ENCODE data around the gene LPP.

The LPP gene

DNA sequence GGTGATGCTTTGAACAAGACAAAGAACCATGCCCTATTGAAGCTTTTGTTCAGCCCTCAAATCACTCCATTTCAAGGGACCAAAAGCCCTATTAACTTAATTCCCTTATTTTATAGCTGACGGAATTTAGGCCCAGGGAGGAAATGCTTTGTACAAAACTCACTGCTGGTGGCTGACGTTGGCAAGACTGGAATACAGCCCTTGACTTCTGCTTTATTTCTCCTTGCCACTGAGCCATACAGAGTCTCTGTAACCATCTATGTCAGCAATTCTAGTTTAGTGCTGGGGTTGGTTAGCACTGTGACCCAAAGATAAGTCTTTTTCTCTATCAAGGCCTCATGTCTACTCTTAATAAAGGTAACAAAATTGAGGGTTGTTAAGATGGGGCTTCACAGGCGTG lies 701.7 kb downstream of the LPP start:
- TF ChIP-seq GATA1 (IDR thresholded peaks at IDR 0.05; ENCODE audit: low read depth, low read length) (no peak), POLR2A (IDR thresholded peaks at IDR 0.05; ENCODE audit: low read length) (no peak)
- no peak for DNase-seq

DNA sequence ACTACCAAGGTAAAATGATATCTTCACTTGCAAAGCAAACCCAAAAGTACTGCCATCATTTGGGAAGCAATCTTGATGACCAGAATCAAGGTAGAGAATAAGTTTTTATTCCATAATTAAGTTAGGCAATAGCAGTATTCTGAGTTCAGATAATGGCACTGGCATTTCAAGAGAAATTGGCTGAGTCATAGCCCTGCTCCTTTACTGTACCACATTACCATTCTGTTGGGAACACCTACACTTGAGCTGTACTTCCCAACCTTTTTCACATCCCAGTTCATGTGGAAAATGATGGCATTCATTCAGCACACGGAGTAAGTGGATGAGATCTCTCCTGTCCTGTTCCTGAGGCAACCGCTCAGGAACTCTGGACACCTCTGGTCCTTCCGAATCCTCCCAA lies 706.2 kb downstream of the LPP start:
- TF ChIP-seq POLR2A (IDR thresholded peaks at IDR 0.05; ENCODE audit: low read length) = no peak
- no peak for DNase-seq

DNA sequence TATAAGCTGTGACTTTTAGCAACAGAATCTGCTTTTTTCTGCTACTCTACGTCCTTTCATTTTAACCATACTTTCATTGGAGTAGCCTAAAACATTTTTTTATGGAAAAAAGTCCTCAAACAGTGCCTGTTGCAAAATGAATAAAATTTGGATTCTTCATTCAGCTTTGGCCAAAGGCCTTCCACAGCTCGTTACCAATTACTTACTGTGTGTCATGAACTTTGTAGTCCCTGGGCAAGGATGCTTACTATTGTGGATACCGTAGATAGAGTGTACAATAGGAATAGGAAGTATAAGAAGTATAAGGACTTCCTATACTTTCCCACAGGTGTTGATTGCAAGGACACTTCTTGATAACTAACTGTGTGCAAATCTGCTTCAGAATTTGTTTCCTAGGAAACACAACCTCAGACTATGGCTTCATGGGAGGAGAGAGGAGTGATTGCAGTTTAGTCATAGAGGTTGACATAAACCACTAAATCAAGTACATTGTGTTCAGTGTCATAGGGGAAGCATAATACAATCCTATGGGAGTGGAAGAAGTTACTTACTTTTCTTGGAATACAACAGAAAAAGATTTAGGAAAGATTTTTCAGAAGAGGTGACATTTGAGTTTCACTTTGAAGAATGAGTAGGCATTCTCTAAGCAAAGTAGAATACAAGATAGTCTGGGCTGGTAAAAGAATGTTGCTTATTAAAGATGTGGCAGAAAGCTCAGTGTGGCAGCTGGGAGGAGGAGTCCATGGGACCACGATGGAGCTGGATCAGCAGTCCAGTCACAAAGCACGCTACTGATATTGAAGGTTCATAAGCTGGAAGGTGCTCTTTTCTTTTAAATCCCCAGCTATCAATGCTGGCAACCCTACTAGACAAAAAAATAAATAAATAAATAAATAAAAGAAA lies 708.1 kb downstream of the LPP start:
- TF ChIP-seq POLR2A (IDR thresholded peaks at IDR 0.05; ENCODE audit: low read length) (no peak), GATA1 (IDR thresholded peaks at IDR 0.05; ENCODE audit: low read depth, low read length) (no peak)
- DNase-seq = no peak

DNA sequence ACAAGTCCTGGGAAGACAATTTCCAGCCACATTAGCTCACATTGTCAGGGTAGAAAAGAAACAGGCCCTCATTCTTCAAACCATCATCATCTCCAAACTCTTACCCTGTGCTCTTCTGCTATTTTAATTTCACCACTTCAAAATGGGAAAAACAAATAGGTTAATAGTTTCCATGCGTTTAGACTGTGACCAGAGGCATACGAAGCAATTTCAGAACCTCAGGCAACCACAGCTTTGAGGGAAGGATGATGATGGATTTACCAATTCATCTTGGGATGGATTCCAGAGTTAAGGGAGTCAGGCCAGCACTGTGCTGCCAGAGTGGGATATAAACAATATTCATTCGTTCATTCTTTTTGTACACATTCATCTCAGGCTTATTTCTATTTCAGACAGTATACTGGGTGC lies 710.0 kb downstream of the LPP start:
- TF ChIP-seq GATA1 (IDR thresholded peaks at IDR 0.05; ENCODE audit: low read depth, low read length) (no peak), POLR2A (IDR thresholded peaks at IDR 0.05; ENCODE audit: low read length) (no peak)
- DNase-seq = no peak

DNA sequence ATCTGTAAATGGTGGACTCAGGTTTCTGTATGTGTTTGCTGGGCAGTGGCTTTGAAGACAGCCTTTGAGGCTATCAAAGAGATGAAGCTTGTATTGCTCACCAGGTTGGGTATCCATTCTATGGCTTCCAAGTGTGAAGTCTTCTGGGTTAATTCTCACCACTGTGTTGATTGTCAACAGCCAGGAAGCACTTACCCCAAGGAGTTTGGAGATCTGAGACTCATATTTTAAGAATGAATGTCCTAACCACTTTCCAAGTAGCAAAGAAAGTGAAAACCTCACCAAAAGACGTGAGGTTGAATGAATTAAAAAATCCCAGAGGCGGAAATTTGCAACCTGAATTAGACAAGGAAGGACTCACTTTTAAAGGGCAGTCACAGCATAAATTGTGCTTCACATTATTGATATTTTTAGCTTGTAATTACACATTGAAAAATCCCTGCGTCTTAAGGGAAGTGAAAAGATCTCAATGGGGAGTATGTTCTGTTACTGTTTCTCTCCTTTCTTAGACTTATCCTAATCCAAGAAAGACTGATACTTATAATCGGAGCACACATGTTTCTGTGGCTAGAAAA lies 713.8 kb downstream of the LPP start:
- no peak for DNase-seq
- TF ChIP-seq GATA1 (IDR thresholded peaks at IDR 0.05; ENCODE audit: low read depth, low read length) = no peak
- no peak for TF ChIP-seq POLR2A (IDR thresholded peaks at IDR 0.05; ENCODE audit: low read length)

DNA sequence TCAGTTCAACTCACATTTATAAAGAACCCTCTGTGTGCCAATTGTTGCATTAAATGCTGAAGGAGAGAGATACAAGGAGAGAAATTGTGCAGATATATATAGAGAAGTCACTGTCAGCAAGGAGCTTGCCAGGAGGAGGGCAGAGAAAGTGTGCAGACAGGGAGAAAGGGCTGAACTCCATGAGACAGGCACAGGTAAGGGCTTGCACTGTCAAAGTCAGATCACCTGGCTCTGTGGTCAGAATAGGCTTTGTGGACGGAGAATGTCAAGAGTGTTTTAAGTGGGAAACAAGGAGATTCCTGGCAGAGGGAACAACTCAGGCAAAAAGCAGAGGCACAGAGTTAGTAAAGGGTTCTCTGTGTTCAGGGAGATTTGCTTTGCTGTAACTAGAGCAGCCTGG lies 714.8 kb downstream of the LPP start:
- no peak for TF ChIP-seq GATA1 (IDR thresholded peaks at IDR 0.05; ENCODE audit: low read depth, low read length)
- TF ChIP-seq POLR2A (IDR thresholded peaks at IDR 0.05; ENCODE audit: low read length) = no peak
- no peak for DNase-seq

DNA sequence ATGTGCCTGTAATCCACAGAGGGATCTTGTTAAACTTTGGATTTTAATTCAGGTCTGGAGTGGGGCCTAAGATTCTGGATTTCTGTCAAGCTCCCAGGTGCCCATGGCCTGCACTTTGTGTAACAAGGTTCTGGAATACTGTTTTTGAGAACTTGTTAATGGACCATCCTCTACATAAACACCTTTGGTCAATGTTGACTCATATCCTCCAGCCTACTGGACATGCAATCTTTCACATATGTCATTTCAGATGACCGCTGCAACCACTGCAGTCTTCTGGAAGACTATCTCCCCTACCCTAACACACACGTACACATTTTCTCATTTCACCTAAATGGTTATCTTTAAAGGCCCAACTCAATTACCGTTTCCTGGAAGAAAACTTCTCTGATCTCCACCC lies 715.7 kb downstream of the LPP start:
- TF ChIP-seq GATA1 (IDR thresholded peaks at IDR 0.05; ENCODE audit: low read depth, low read length) (no peak), POLR2A (IDR thresholded peaks at IDR 0.05; ENCODE audit: low read length) (no peak)

DNA sequence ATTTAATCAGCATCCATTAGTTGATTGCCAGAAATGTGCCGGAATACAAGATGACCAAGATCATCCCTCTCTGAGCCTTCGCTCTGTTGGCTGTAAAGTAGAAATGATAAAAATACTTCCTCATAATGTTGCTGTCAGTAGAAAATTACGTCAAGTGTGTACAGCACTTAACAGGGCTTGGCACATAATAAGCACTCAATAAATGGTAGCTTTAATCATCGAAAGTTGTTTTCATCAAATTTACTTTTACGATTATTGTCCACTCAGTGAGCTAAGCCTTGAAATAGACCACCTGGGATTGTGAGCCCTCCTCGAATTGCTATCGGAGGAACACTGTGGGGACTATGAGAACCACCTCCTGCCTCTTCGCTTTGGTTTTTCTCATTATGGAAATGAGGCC lies 716.5 kb downstream of the LPP start:
- DNase-seq = no peak
- TF ChIP-seq GATA1 (IDR thresholded peaks at IDR 0.05; ENCODE audit: low read depth, low read length) = no peak
- no peak for TF ChIP-seq POLR2A (IDR thresholded peaks at IDR 0.05; ENCODE audit: low read length)

More for the DNA sequence above, 715.7 kb downstream of the LPP start:
- DNase-seq = no peak

DNA sequence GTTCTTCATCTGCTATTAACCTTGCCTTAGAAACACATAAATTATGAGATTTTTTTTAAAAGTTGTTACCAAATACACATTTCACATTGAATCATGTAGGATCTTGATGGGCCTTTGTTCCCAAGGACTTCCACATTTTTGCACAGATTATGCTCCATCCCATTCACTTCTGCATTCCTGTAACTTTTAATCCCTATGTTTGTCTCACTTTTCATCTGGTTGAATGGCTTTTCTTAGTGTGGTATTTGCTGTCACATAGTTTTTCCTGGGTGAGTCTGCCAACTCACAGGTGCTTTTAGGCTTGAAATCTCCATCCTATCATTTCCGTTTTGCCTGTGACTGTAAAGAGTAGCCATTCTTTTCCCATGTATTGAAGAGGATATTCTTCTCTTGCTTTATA lies 720.6 kb downstream of the LPP start:
- DNase-seq = no peak
- TF ChIP-seq GATA1 (IDR thresholded peaks at IDR 0.05; ENCODE audit: low read depth, low read length) (no peak), POLR2A (IDR thresholded peaks at IDR 0.05; ENCODE audit: low read length) (no peak)

DNA sequence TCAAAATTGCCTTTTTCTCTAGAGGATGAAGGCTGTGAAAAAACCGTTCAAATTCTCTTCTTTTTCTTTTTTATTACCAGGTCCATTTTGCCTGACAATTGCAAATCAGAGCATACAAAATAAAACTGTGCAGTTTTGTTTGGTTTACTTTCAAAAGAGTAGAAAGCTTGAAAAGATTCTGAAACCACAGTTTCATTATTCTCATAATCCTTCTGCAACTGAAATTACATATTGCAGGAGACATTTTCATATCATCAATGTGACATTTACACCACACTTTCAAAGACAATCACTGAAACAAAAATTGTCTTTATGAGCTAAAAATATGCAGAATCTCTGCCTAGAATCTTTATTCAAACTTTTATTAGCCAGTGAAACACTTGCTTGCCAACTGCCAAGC lies 721.5 kb downstream of the LPP start:
- DNase-seq = no peak
- TF ChIP-seq GATA1 (IDR thresholded peaks at IDR 0.05; ENCODE audit: low read depth, low read length) (no peak), POLR2A (IDR thresholded peaks at IDR 0.05; ENCODE audit: low read length) (no peak)

DNA sequence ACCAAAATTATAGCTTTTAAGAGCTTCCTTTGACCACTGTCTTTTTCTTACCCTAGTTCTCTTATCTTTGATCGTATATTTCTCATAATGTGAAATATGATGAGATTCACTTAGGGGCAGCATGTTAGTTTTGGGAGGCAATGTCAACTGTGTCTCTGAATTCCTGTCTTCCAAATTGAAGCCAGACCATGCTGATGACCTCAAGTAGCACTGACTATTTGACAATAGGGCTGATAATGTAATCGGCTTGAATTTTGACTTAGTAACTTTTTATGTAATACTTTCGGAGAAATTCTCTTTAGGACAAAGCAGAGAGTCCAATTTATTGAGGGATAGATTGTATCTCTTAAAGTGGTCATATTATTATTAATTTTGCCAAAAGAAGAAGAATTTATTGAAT lies 722.4 kb downstream of the LPP start:
- DNase-seq = no peak
- TF ChIP-seq POLR2A (IDR thresholded peaks at IDR 0.05; ENCODE audit: low read length) = no peak
- TF ChIP-seq GATA1 (IDR thresholded peaks at IDR 0.05; ENCODE audit: low read depth, low read length) = no peak

DNA sequence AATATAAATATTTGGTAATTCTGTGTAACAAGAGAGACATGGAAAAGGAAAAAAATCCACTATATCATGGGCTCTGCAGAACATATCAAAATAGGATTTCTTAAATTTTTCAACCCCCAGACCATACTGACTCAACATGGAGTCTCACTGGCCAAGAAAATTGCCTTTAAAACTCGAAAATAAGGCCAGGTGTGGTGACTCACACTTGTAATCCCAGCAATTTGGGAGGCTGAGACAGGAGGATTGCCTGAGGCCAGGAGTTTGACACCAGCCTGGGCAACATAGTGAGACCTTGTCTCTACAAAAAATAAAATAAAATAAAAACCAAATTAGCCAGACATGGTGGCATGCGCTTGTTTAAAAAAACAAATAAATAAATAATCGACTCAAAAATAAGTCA lies 723.4 kb downstream of the LPP start:
- DNase-seq = no peak
- TF ChIP-seq GATA1 (IDR thresholded peaks at IDR 0.05; ENCODE audit: low read depth, low read length) (no peak), POLR2A (IDR thresholded peaks at IDR 0.05; ENCODE audit: low read length) (no peak)

DNA sequence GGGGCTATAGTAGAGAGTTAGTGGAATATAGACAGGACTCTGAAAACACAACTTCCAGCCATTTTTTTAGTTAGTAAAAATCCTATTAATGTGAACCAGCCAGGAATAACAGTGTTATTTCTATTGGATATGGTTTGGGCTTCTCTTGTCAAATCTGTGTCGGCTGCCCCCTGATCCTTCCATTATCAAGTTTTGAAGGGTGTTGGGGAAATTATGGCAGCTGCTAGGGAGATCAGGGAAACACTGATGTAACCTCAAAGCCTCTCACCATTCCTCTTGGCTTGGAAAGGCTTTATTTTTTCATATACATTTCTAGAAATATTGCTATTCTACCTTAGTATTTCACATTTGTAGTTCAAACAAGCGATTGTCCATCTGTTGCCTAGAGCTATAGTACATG lies 724.1 kb downstream of the LPP start:
- TF ChIP-seq POLR2A (IDR thresholded peaks at IDR 0.05; ENCODE audit: low read length) (no peak), GATA1 (IDR thresholded peaks at IDR 0.05; ENCODE audit: low read depth, low read length) (no peak)
- no peak for DNase-seq

DNA sequence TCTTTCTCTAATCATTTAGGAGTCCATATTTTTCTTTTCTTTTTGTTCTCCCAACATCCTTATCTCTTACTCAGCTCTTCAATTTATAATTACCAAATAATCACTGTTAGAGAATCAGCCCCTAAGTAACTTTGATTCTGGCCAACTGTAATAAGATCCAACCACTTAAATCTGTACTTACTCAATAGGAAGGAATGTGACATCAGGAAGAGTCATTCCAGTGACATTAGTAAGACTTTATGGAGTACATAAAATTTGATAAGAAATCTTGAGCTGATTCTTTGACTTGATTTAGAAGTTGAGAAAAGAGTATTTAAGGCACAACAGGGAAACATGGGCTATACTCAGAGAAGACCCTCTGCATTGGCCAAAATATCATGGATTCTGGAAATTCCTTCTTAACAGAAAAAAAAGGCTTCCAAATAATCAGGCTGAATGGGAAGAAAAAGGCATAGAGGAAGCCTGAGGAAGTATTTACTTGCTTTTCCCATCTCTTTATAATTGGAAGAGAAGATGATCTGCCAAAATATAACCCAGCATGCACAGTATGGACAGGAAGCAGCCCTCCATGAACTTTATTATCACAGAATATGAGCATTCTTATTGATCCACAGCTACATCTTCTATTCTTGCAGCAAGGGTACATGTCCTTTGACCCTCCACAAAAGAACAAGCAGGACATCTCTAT lies 728.1 kb downstream of the LPP start:
- no peak for TF ChIP-seq GATA1 (IDR thresholded peaks at IDR 0.05; ENCODE audit: low read depth, low read length)
- no peak for TF ChIP-seq POLR2A (IDR thresholded peaks at IDR 0.05; ENCODE audit: low read length)
- DNase-seq = no peak
